Ectodermal cell (in vitro differentiated cells): ENCODE measurements around the gene CSMD2.

Source experiments
- H3K27ac ChIP-seq: 2 replicates; pipeline ENCODE4 v1.7.0; 2013; ENCODE audit warnings: mild to moderate bottlenecking, low read depth, low read length; ENCODE audit not compliant: insufficient read depth, poor library complexity, severe bottlenecking
- H3K27me3 ChIP-seq: 2 replicates; pipeline ENCODE4 v1.7.0; 2013; ENCODE audit warnings: mild to moderate bottlenecking, low read length; ENCODE audit not compliant: insufficient read depth, control insufficient read depth, poor library complexity, severe bottlenecking
- H3K36me3 ChIP-seq: one replicate; pipeline ENCODE4 v1.7.0; 2013; ENCODE audit warnings: low read length; ENCODE audit not compliant: control insufficient read depth, insufficient read depth
- H3K4me1 ChIP-seq: one replicate; pipeline ENCODE4 v1.7.0; 2013; ENCODE audit warnings: low read length; ENCODE audit not compliant: control insufficient read depth, insufficient read depth
- H3K4me3 ChIP-seq: 2 replicates; pipeline ENCODE4 v1.7.0; 2013; ENCODE audit warnings: low read depth, low read length, control low read depth; ENCODE audit not compliant: insufficient read depth
- H3K9me3 ChIP-seq: 2 replicates; pipeline ENCODE4 v1.7.0; 2013; ENCODE audit warnings: mild to moderate bottlenecking, low read length, moderate library complexity; ENCODE audit not compliant: control insufficient read depth
- WGBS, 2 experiments: methylation state at CpG; one replicate each; pipeline ENCODE4 v1.1.7; 2013; ENCODE audit warnings: missing lambda C conversion rate in 2 of 2; 5-methylcytosine and 5-hydroxymethylcytosine counted together

The CSMD2 gene

DNA sequence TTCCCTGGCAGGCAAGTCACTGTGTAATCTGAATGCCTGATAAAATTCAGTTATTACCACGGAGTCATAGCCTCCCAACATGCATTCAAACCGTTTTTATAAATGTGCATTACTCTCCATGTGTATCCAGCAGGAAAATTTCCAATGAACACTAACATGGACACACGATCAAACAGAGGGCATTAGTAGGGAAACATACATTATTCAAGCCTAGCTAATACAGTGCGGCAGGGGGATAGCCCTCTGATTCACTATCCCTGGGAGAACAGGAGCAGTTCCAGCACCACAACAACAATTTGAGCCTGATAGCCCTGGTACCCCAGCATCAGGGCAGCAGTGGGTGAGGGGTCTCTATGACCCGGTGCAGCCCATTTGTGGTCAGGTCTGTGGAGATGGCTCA, 337.0 kb downstream of the CSMD2 start:
- Histone ChIP-seq H3K36me3 (no peaks in the 10 kb centered on the region), H3K27me3 (no peaks in the 10 kb centered on the region), H3K4me1 (no peaks in the 10 kb centered on the region), H3K9me3 (no peaks in the 10 kb centered on the region), H3K27ac (no peak overlapping the region), H3K4me3 (no peak overlapping the region)
- 75 to 78% methylated on average over 5 of the region's 5 CpGs for WGBS, 2 experiments

DNA sequence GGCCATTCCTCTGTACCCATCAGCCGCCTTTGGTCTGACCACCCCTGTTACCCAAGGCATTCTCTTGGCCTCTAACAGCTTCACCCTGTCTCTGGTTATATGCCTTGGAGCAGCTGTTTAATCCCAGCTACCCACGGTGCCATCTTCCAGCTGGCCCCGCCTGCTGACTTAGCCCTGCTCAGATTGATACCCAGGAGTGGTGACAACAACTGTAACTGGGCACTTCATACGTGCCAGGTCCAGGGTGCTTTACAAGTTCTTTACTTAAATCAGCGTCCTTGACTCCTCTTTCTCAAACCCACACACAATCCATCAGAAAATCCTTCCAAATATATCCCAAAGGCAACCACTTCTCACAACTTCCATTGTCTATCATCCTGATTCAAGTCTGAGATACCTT, 338.3 kb downstream of the CSMD2 start:
- H3K27ac ChIP-seq, result no peak overlapping the region
- no peaks in the 10 kb centered on the region for H3K36me3 ChIP-seq
- no peaks in the 10 kb centered on the region for H3K27me3 ChIP-seq
- no peak overlapping the region for H3K4me3 ChIP-seq
- H3K9me3 ChIP-seq, result no peaks in the 10 kb centered on the region
- no peaks in the 10 kb centered on the region for H3K4me1 ChIP-seq
- 87 to 94% methylated on average over 5 of the region's 5 CpGs for WGBS, 2 experiments

DNA sequence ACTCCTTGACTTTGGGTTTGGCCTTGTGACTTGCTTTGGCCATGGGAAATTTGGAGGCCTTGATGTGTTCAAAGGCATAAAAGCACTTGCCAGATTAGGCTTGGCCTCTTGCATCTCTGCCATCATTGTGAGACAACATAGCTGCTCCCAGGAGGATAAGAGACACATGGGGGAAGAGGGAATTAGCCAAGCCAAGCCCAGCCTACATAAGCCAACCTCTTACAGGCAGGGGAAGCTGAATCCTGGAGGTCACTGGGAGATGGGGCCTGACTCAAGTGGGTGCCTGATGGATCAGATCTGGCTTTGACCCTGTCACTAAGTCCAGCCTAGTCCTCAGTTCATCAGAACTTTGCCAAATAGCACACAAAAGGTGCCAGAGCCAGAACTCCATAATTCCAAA, 338.7 kb downstream of the CSMD2 start:
- no peak overlapping the region for H3K4me3 ChIP-seq
- H3K27ac ChIP-seq, result no peak overlapping the region
- H3K27me3 ChIP-seq, result no peaks in the 10 kb centered on the region
- no peaks in the 10 kb centered on the region for H3K36me3 ChIP-seq
- H3K9me3 ChIP-seq, result no peaks in the 10 kb centered on the region
- H3K4me1 ChIP-seq, result no peaks in the 10 kb centered on the region

- H3K4me3 ChIP-seq, result no peak overlapping the region
- WGBS, 2 experiments, result 92 to 94% methylated on average over 10 of the region's 10 CpGs
- H3K36me3 ChIP-seq, result no peaks in the 10 kb centered on the region
- no peak overlapping the region for H3K27ac ChIP-seq
- no peaks in the 10 kb centered on the region for H3K9me3 ChIP-seq
- H3K4me1 ChIP-seq, result no peaks in the 10 kb centered on the region
- H3K27me3 ChIP-seq, result no peaks in the 10 kb centered on the region
Observed at GRCh38 chr1:33825506-33825905, 339.5 kb downstream of the CSMD2 start.

DNA sequence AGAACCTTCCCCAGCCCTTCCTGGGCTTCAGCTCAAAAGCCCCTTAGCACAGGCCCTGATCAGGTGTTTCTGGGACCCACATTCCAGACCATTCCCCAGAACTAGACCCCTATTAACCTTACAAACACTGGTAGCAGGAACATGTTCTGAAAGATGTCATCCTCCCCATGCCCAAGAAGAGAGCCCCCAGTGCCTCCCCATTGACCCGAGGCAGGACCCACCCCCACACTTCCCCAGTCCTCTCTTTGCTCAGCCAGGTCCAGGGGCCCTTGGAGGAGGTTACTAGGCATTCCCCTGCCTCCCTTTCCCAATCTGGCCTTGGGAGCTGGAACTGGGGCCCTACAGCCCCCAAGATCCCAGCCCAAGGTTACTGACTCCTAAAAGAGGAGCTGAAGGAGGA, 340.1 kb downstream of the CSMD2 start:
- no peaks in the 10 kb centered on the region for H3K4me1 ChIP-seq
- no peaks in the 10 kb centered on the region for H3K36me3 ChIP-seq
- H3K27ac ChIP-seq, result no peak overlapping the region
- no peak overlapping the region for H3K4me3 ChIP-seq
- H3K27me3 ChIP-seq, result no peaks in the 10 kb centered on the region
- H3K9me3 ChIP-seq, result no peaks in the 10 kb centered on the region
- 84 to 95% methylated on average over 1 of the region's 1 CpG for WGBS, 2 experiments

- Histone ChIP-seq H3K9me3 (no peaks in the 10 kb centered on the region), H3K27me3 (no peaks in the 10 kb centered on the region), H3K36me3 (no peaks in the 10 kb centered on the region), H3K4me1 (no peaks in the 10 kb centered on the region), H3K4me3 (no peak overlapping the region), H3K27ac (no peak overlapping the region)
- 96 to 98% methylated on average over 6 of the region's 6 CpGs for WGBS, 2 experiments
Observed at GRCh38 chr1:33824321-33824720, 340.7 kb downstream of the CSMD2 start.

DNA sequence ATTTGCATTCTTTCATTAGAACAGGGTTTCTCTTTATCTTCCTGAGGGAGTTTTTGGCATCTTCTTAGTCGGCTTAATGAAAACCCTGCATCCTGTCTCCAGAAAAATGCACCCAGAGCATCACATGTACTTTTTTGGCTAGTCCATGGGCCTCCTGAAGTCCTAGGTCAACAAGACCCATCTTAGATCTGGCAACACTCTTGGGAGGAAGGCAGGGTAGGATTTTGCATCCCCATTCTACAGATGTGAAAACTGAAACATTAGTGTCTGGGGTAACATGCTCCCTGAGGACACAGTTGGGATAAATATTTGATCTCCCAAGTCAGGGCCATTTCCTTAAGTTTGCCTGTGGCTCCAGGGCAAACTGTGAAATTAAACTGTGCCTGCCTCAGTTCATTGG, 341.2 kb downstream of the CSMD2 start:
- no peak overlapping the region for H3K27ac ChIP-seq
- 89 to 94% methylated on average over 1 of the region's 1 CpG for WGBS, 2 experiments
- H3K9me3 ChIP-seq, result no peaks in the 10 kb centered on the region
- H3K4me1 ChIP-seq, result no peaks in the 10 kb centered on the region
- H3K27me3 ChIP-seq, result no peaks in the 10 kb centered on the region
- H3K4me3 ChIP-seq, result no peak overlapping the region
- no peaks in the 10 kb centered on the region for H3K36me3 ChIP-seq

GRCh38 chr1:33823401-33823800, 341.6 kb downstream of the CSMD2 start:
- H3K9me3 ChIP-seq, result no peaks in the 10 kb centered on the region

GRCh38 chr1:33822396-33822795, 342.6 kb downstream of the CSMD2 start:
- Histone ChIP-seq H3K9me3 (no peaks in the 10 kb centered on the region), H3K27me3 (no peaks in the 10 kb centered on the region), H3K27ac (no peak overlapping the region), H3K36me3 (no peaks in the 10 kb centered on the region), H3K4me1 (no peaks in the 10 kb centered on the region), H3K4me3 (no peak overlapping the region)
- WGBS, 2 experiments, result 92 to 93% methylated on average over 6 of the region's 6 CpGs

More at GRCh38 chr1:33823401-33823800, 341.6 kb downstream of the CSMD2 start:
- H3K4me3 ChIP-seq, result no peak overlapping the region
- no peaks in the 10 kb centered on the region for H3K36me3 ChIP-seq
- no peak overlapping the region for H3K27ac ChIP-seq
- WGBS, 2 experiments, result 97% methylated on average over 2 of the region's 2 CpGs
- H3K27me3 ChIP-seq, result no peaks in the 10 kb centered on the region
- H3K4me1 ChIP-seq, result no peaks in the 10 kb centered on the region

GRCh38 chr1:33821291-33821690, 343.7 kb downstream of the CSMD2 start:
- H3K4me3 ChIP-seq, result no peak overlapping the region
- no peaks in the 10 kb centered on the region for H3K4me1 ChIP-seq
- no peak overlapping the region for H3K27ac ChIP-seq
- 88 to 94% methylated on average over 6 of the region's 6 CpGs for WGBS, 2 experiments
- H3K27me3 ChIP-seq, result no peaks in the 10 kb centered on the region
- no peaks in the 10 kb centered on the region for H3K9me3 ChIP-seq
- H3K36me3 ChIP-seq, result no peaks in the 10 kb centered on the region

DNA sequence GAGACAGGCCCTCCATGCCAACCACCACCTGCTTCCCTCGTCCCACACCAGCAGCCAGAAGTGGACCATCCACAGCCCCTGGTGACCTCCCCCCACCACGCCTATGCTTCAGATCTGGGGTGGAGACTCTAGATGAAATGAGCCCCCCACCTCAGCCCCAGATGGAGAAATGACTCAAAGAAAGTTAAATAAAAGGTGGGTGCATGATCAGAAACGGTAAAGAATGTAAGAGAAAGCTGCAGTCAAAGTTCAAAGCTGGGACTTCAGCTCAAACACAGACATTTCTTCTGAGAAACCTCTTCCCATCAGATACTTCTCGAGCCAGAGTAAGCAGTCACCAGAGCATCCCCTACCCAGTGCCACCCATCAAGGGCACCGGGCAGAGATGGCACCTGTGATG, 344.2 kb downstream of the CSMD2 start:
- Histone ChIP-seq H3K27me3 (no peaks in the 10 kb centered on the region), H3K4me3 (no peak overlapping the region), H3K36me3 (no peaks in the 10 kb centered on the region), H3K4me1 (no peaks in the 10 kb centered on the region), H3K27ac (no peak overlapping the region), H3K9me3 (no peaks in the 10 kb centered on the region)
- WGBS, 2 experiments, result 88 to 92% methylated on average over 4 to 5 of the region's 5 CpGs
